ENCODE measurements around the gene UACA.

The UACA gene

GRCh38 chr15:70788114-70789049, 25.0 kb upstream of the UACA start:
- no peak for FAIRE-seq
- no peak for DNase-seq (ENCODE audit: insufficient read length, low spot score)
- TF ChIP-seq POU2F2 (IDR thresholded peaks at IDR 0.05; ENCODE audit: low read depth, low read length) (no peak), PAX5 (IDR thresholded peaks at IDR 0.05; ENCODE audit: insufficient read depth, low read length, severe bottlenecking) (no peak), POLR2A (IDR thresholded peaks at IDR 0.05; ENCODE audit: low read depth, low read length) (no peak), TAF1 (IDR thresholded peaks at IDR 0.05; ENCODE audit: low read depth, low read length) (no peak), SPI1 (IDR thresholded peaks at IDR 0.05; ENCODE audit: low read depth, low read length) (no peak), POLR2AphosphoS5 (IDR thresholded peaks at IDR 0.05; ENCODE audit: low read depth, low read length) (no peak)

GRCh38 chr15:70786996-70787395, 23.6 kb upstream of the UACA start:
- DNase-seq (ENCODE audit: insufficient read length, low spot score): no peak
- TF ChIP-seq TAF1 (IDR thresholded peaks at IDR 0.05; ENCODE audit: low read depth, low read length) (no peak), POLR2AphosphoS5 (IDR thresholded peaks at IDR 0.05; ENCODE audit: low read depth, low read length) (no peak), PAX5 (IDR thresholded peaks at IDR 0.05; ENCODE audit: insufficient read depth, low read length, severe bottlenecking) (no peak), POU2F2 (IDR thresholded peaks at IDR 0.05; ENCODE audit: low read depth, low read length) (no peak), POLR2A (IDR thresholded peaks at IDR 0.05; ENCODE audit: low read depth, low read length) (no peak), SPI1 (IDR thresholded peaks at IDR 0.05; ENCODE audit: low read depth, low read length) (no peak)
- no peak for FAIRE-seq

DNA sequence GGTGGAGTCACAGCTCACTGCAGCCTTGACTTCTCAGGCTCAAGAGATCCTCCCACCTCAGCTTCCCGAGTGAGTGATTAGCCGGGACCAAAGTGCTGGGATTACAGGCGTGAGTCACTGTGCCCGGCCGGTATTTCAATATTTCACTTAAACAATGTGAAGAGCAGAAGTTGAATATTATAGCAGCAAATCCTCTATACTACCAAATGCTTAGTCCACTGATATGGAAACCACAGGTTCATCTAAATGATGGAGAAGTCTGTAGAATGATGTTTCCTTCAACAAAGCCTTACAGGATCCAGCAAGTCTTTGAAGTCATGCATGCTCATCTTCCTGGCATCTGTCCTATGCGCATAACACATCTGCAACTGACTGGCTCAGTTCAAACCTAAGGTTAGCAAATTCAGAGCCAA, 20.3 kb upstream of the UACA start:
- TF ChIP-seq PAX5 (IDR thresholded peaks at IDR 0.05; ENCODE audit: insufficient read depth, low read length, severe bottlenecking) (no peak), TAF1 (IDR thresholded peaks at IDR 0.05; ENCODE audit: low read depth, low read length) (no peak), SPI1 (IDR thresholded peaks at IDR 0.05; ENCODE audit: low read depth, low read length) (no peak), POU2F2 (IDR thresholded peaks at IDR 0.05; ENCODE audit: low read depth, low read length) (no peak), POLR2AphosphoS5 (IDR thresholded peaks at IDR 0.05; ENCODE audit: low read depth, low read length) (no peak), POLR2A (IDR thresholded peaks at IDR 0.05; ENCODE audit: low read depth, low read length) (no peak)
- DNase-seq (ENCODE audit: insufficient read length, low spot score): no peak
- no peak for FAIRE-seq

- FAIRE-seq (no peak), DNase-seq (ENCODE audit: insufficient read length, low spot score) (no peak)
- TF ChIP-seq PAX5 (IDR thresholded peaks at IDR 0.05; ENCODE audit: insufficient read depth, low read length, severe bottlenecking): no peak
- no peak for TF ChIP-seq POLR2A (IDR thresholded peaks at IDR 0.05; ENCODE audit: low read depth, low read length)
- no peak for TF ChIP-seq POLR2AphosphoS5 (IDR thresholded peaks at IDR 0.05; ENCODE audit: low read depth, low read length)
- no peak for TF ChIP-seq POU2F2 (IDR thresholded peaks at IDR 0.05; ENCODE audit: low read depth, low read length)
- TF ChIP-seq SPI1 (IDR thresholded peaks at IDR 0.05; ENCODE audit: low read depth, low read length): no peak
- no peak for TF ChIP-seq TAF1 (IDR thresholded peaks at IDR 0.05; ENCODE audit: low read depth, low read length)
These were observed 19.7 kb upstream of the UACA start for GRCh38 chr15:70783041-70783440.

- TF ChIP-seq PAX5 (IDR thresholded peaks at IDR 0.05; ENCODE audit: insufficient read depth, low read length, severe bottlenecking): no peak
- no peak for TF ChIP-seq POLR2AphosphoS5 (IDR thresholded peaks at IDR 0.05; ENCODE audit: low read depth, low read length)
- TF ChIP-seq SPI1 (IDR thresholded peaks at IDR 0.05; ENCODE audit: low read depth, low read length): no peak
- TF ChIP-seq TAF1 (IDR thresholded peaks at IDR 0.05; ENCODE audit: low read depth, low read length): no peak
- no peak for TF ChIP-seq POLR2A (IDR thresholded peaks at IDR 0.05; ENCODE audit: low read depth, low read length)
- no peak for TF ChIP-seq POU2F2 (IDR thresholded peaks at IDR 0.05; ENCODE audit: low read depth, low read length)
- FAIRE-seq: no peak
- no peak for DNase-seq (ENCODE audit: insufficient read length, low spot score)
These were observed 17.9 kb upstream of the UACA start for GRCh38 chr15:70781236-70781635.

- TF ChIP-seq PAX5 (IDR thresholded peaks at IDR 0.05; ENCODE audit: insufficient read depth, low read length, severe bottlenecking) (no peak), TAF1 (IDR thresholded peaks at IDR 0.05; ENCODE audit: low read depth, low read length) (no peak)
- DNase-seq (ENCODE audit: insufficient read length, low spot score): no peak
- FAIRE-seq: no peak
These were observed 15.1 kb upstream of the UACA start for GRCh38 chr15:70778258-70779076.

- no peak for FAIRE-seq
These were observed 14.0 kb upstream of the UACA start for GRCh38 chr15:70777170-70777926.

GRCh38 chr15:70775160-70775559, 11.8 kb upstream of the UACA start:
- DNase-seq (ENCODE audit: insufficient read length, low spot score) (no peak), FAIRE-seq (no peak)
- no peak for TF ChIP-seq POLR2AphosphoS5 (IDR thresholded peaks at IDR 0.05; ENCODE audit: low read depth, low read length)
- no peak for TF ChIP-seq POU2F2 (IDR thresholded peaks at IDR 0.05; ENCODE audit: low read depth, low read length)
- TF ChIP-seq POLR2A (IDR thresholded peaks at IDR 0.05; ENCODE audit: low read depth, low read length): no peak
- TF ChIP-seq SPI1 (IDR thresholded peaks at IDR 0.05; ENCODE audit: low read depth, low read length): no peak
- TF ChIP-seq PAX5 (IDR thresholded peaks at IDR 0.05; ENCODE audit: insufficient read depth, low read length, severe bottlenecking): no peak
- TF ChIP-seq TAF1 (IDR thresholded peaks at IDR 0.05; ENCODE audit: low read depth, low read length): no peak

More at GRCh38 chr15:70777170-70777926, 14.0 kb upstream of the UACA start:
- TF ChIP-seq POLR2AphosphoS5 (IDR thresholded peaks at IDR 0.05; ENCODE audit: low read depth, low read length) (no peak), SPI1 (IDR thresholded peaks at IDR 0.05; ENCODE audit: low read depth, low read length) (peak; percentile 64), TAF1 (IDR thresholded peaks at IDR 0.05; ENCODE audit: low read depth, low read length) (no peak)
- DNase-seq (ENCODE audit: insufficient read length, low spot score): no peak

GRCh38 chr15:70772402-70772801, 9.0 kb upstream of the UACA start:
- no peak for DNase-seq (ENCODE audit: insufficient read length, low spot score)
- TF ChIP-seq SPI1 (IDR thresholded peaks at IDR 0.05; ENCODE audit: low read depth, low read length): no peak
- no peak for TF ChIP-seq POU2F2 (IDR thresholded peaks at IDR 0.05; ENCODE audit: low read depth, low read length)
- no peak for TF ChIP-seq POLR2AphosphoS5 (IDR thresholded peaks at IDR 0.05; ENCODE audit: low read depth, low read length)
- TF ChIP-seq POLR2A (IDR thresholded peaks at IDR 0.05; ENCODE audit: low read depth, low read length): no peak
- no peak for TF ChIP-seq PAX5 (IDR thresholded peaks at IDR 0.05; ENCODE audit: insufficient read depth, low read length, severe bottlenecking)
- TF ChIP-seq TAF1 (IDR thresholded peaks at IDR 0.05; ENCODE audit: low read depth, low read length): no peak
- FAIRE-seq: no peak

All from GM12891 (cell line).